Left cardiac atrium (tissue), 4 donors: ENCODE results near the gene ABCA13. TPM values are rescaled to one million over a fixed set of nuclear protein-coding genes. Genes with fewer than 3 reads are reported as not detected.

Experiments used
- ATAC-seq, 2 donors: fragments of 200-7000 bp; cut with Tn5 transposase; one replicate each; pipeline ENCODE4 v1.9.1; 2020; ENCODE audit warnings: mild to moderate bottlenecking in 2 of 2, moderate library complexity in 2 of 2
- DNase-seq: peaks from one replicate; pipeline ENCODE4 v3.0.0-alpha.2; 2020
- intact Hi-C, 2 donors: fragments of 100-400 bp; cut with DNase I; formaldehyde crosslinking; loops; one replicate each; pipeline versions ENCODE4 v1.14.1 to v1.15.1; 2022 to 2023
- total RNA-seq, 2 donors: library from RNA; stranded (reverse); fragmentation: NEBNext Ultra II Directional; extraction: Animal tissue kit (Norgen Biotek cat#: 25700); gene quantifications; one replicate each; pipeline ENCODE4 v1.2.1, GENCODE V29; 2021
- donor health status: DM: no; HTN: yes; CAD: no.
- donor health status: DM: no; HTN: yes; CAD: no; lungs with severe emphysema.
- donor health status: DM: yes; HTN: yes; CAD: no.
- donor health status: Dilated cardiomyopathy.

The ABCA13 gene
- total RNA-seq, 2 donors from 2014 or later: 0.05 TPM; not detected in 1

GRCh38 chr7:48279420-48279819 is 108.2 kb downstream of the ABCA13 start:
- DNase-seq (no peak), ATAC-seq (no peak)
- intact Hi-C loops: no loop called here

- intact Hi-C loops: no loop called here
- no peak for DNase-seq
- no peak for ATAC-seq
Observed at GRCh38 chr7:48280100-48280499, 108.8 kb downstream of the ABCA13 start.

- no peak for ATAC-seq
- intact Hi-C loops: no loop called here
- DNase-seq: no peak
Observed at GRCh38 chr7:48285373-48285772, 114.1 kb downstream of the ABCA13 start.

- no peak for ATAC-seq
Observed at GRCh38 chr7:48286836-48287235, 115.6 kb downstream of the ABCA13 start.

GRCh38 chr7:48289656-48290055 is 118.4 kb downstream of the ABCA13 start:
- peak in 1 of 2 donors; percentile 67 for ATAC-seq
- intact Hi-C loops: no loop called here

More at GRCh38 chr7:48286836-48287235, 115.6 kb downstream of the ABCA13 start:
- intact Hi-C loops: no loop called here
- DNase-seq: no peak

GRCh38 chr7:48292949-48293348 is 121.7 kb downstream of the ABCA13 start:
- DNase-seq (no peak), ATAC-seq (no peak)
- intact Hi-C loops: no loop called here

More at GRCh38 chr7:48289656-48290055, 118.4 kb downstream of the ABCA13 start:
- DNase-seq: no peak

- ATAC-seq (no peak), DNase-seq (no peak)
- intact Hi-C loops: no loop called here
Observed at GRCh38 chr7:48295296-48295971, 124.2 kb downstream of the ABCA13 start.

- intact Hi-C loops: no loop called here
- no peak for DNase-seq
- no peak for ATAC-seq
Observed at GRCh38 chr7:48296966-48297365, 125.7 kb downstream of the ABCA13 start.

GRCh38 chr7:48298779-48299178 is 127.5 kb downstream of the ABCA13 start:
- ATAC-seq (no peak), DNase-seq (no peak)
- intact Hi-C loops: no loop called here

GRCh38 chr7:48299580-48300169 is 128.4 kb downstream of the ABCA13 start:
- intact Hi-C loops: loop anchor here in 1 of 2 donors (5.0 kb wide), 1 partner anchor 573 kb away; no protein-coding TSS in a partner anchor
- ATAC-seq: peak; percentile 74 to 84
- DNase-seq: peak; percentile 36

- DNase-seq (no peak), ATAC-seq (no peak)
- intact Hi-C loops: loop anchor here in 1 of 2 donors (5.0 kb wide), 1 partner anchor 572 kb away; no protein-coding TSS in a partner anchor
Observed at GRCh38 chr7:48300301-48300700, 129.0 kb downstream of the ABCA13 start.

- intact Hi-C loops: loop anchor here in 1 of 2 donors (5.0 kb wide), 1 partner anchor 571 kb away; no protein-coding TSS in a partner anchor
- DNase-seq (no peak), ATAC-seq (no peak)
Observed at GRCh38 chr7:48301201-48301600, 129.9 kb downstream of the ABCA13 start.

GRCh38 chr7:48304641-48305040 is 133.4 kb downstream of the ABCA13 start:
- ATAC-seq (no peak), DNase-seq (no peak)
- intact Hi-C loops: loop anchor here in 1 of 2 donors (5.0 kb wide), 1 partner anchor 568 kb away; no protein-coding TSS in a partner anchor

GRCh38 chr7:48305661-48306060 is 134.4 kb downstream of the ABCA13 start:
- DNase-seq (no peak), ATAC-seq (no peak)
- intact Hi-C loops: no loop called here

- DNase-seq (no peak), ATAC-seq (no peak)
- intact Hi-C loops: no loop called here
Observed at GRCh38 chr7:48307041-48307714, 135.9 kb downstream of the ABCA13 start.

- ATAC-seq (no peak), DNase-seq (no peak)
- intact Hi-C loops: no loop called here
Observed at GRCh38 chr7:48309720-48310119, 138.5 kb downstream of the ABCA13 start.

GRCh38 chr7:48311464-48312100 is 140.3 kb downstream of the ABCA13 start:
- ATAC-seq (no peak), DNase-seq (no peak)
- intact Hi-C loops: no loop called here

GRCh38 chr7:48312151-48312550 is 140.9 kb downstream of the ABCA13 start:
- ATAC-seq: no peak
- intact Hi-C loops: no loop called here
- no peak for DNase-seq

GRCh38 chr7:48316768-48317167 is 145.5 kb downstream of the ABCA13 start:
- DNase-seq: no peak
- intact Hi-C loops: no loop called here
- no peak for ATAC-seq

GRCh38 chr7:48317360-48317759 is 146.1 kb downstream of the ABCA13 start:
- ATAC-seq (no peak), DNase-seq (no peak)
- intact Hi-C loops: no loop called here
